Stimulated activated CD8-positive, alpha-beta memory T cell treated with anti-CD3 and anti-CD28 coated beads, Interleukin-2, amount 100 ng/mL, for 48 hours (primary cell): Measurements from ENCODE around the gene ABRAXAS1.

Experiments used
- DNase-seq, 2 donors: peaks; one replicate each; pipeline ENCODE4 v3.0.0-alpha.2; 2020; ENCODE audit warnings: low read depth in 2 of 2

Gene ABRAXAS1

DNA sequence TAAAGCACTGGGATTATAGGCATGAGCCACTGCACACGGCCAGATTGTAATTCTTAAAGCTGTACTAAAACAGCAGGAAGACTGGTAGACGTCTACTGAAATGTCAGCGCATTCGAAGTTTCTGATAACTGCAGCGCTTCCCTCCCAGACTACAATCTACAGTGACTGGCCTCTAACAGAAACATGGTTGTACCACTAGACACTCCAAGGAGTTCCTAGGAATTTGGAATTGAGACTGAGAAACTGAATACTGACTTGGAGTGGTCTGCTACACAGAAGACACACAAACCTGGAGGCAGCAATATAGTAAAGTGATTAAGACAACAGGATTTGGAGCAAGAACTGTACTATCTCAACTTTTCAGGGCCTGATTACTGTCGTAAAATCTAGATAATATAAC lies 30.2 kb downstream of the ABRAXAS1 start:
- DNase-seq, result no peak

DNA sequence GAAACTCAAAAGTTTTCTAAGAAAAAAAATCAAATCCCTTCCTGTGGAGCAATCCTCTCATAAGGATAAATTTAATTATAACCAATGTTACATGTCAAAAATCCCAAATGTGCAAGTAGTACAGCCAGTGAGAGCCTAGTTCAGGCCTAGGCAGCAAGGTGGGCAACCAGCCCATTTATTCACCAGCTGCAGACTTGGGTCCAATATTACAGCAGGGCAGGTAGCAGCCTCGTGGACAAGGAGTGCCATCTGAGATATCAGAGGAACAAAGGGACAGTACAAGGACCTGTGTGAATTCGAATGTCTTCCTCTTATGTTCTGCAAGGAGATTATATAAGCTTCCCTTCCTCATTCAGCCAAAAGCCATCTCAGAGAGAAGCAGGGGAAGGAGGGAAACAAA lies 35.9 kb downstream of the ABRAXAS1 start:
- DNase-seq, result no peak

GRCh38 chr4:83440899-83441298 lies 44.0 kb downstream of the ABRAXAS1 start:
- DNase-seq, result no peak

DNA sequence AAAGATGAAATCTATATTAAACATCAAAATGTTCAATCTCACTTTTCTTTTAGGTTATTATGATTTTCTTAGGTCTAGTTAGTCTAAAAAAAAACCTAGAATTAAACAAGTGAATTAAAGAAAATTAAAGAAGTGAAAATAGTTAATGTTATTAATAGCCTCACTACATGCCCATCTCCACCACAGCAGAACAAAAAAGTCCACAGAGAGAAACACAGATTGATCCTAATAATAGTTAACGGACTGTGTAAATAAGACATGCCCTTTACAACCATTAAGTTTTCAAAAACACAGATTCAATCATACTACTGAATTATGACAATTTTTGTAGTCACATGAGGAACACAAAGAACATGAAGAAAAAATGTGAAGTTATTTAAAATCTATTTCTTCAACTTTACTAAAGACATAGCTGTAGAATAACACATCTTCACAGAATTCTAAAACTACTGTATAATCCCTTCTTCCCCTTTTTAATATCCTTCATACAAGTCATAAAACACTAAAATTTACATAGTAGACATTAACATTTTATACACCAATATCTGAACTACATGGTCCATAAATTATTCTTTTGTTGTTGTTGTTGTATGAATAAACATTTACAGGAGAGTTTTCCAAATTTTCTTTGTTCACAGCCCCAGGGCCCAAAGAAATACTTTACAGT lies 44.6 kb downstream of the ABRAXAS1 start:
- no peak for DNase-seq

DNA sequence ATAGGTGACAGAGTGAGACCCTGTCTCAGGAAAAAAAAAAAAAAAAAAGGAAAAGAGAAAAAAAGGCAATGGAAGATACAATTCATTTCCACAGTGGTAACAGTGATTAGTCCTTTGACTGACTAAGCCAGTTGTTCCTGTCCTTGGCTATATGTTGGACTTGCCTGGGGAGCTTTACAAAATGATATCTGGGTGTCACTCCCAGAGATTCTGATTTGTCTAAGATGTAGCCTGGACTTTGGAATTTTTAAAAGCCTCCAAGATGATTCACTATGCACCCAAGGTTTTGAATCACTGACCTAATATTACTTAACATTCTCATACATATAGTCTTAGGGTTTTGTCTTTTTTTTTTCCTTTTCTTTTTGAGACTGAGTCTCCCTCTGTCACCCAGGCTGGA lies 46.2 kb downstream of the ABRAXAS1 start:
- DNase-seq, result no peak

- no peak for DNase-seq
Observed at GRCh38 chr4:83436680-83437079, 48.2 kb downstream of the ABRAXAS1 start.

GRCh38 chr4:83431200-83431599 lies 53.7 kb downstream of the ABRAXAS1 start:
- no peak for DNase-seq

DNA sequence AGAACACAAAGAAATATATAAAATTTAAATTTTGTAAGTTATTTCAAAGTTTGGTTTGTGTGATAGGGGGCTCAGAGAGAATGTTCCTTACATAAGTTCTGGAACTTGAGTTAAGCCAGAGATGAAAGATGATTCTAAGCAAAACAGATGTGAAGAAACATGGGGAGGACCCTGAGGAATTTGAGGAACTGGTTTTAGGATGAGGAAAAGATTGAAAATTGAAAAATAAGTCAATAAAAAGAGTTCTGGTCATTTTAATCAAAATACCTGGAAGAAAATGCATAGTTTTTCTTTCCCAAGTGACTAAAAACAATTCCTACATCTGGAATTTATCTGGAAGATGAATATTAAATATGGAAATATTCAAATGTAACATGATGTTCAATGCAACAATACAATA lies 66.7 kb downstream of the ABRAXAS1 start:
- no peak for DNase-seq

- no peak for DNase-seq
Observed at GRCh38 chr4:83417566-83417965, 67.3 kb downstream of the ABRAXAS1 start.

DNA sequence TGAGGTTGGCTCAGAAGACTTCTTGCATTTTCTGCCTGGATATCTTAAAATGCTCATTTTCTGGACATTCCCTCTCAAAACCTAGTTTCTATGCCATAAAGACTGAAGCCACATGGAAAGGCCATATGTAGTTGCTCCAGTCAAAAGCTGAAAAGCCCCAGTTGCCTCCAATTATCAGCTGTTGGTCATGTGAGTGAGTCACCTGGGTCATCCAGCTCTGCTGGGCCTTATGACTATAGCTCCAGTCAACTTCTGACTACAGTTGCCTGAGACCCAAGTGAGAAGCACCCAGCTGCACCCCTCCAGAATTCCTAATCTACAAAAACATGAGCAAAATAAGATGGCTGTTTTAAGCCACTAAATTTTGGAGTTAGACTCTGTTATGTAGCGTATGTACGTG lies 71.2 kb downstream of the ABRAXAS1 start:
- no peak for DNase-seq
